Frontal cortex (tissue), 4 donors: ENCODE results near the gene SLC23A2. TPM values are rescaled to one million over a fixed set of nuclear protein-coding genes. Genes with fewer than 3 reads are reported as not detected.
"Not testable (repeated sequence)": the region's sequence is repeated elsewhere in the genome, so short reads cannot be mapped to it uniquely, and the experiment has no call there.

Source experiments
- DNase-seq, 2 donors: peaks; one replicate each; pipeline ENCODE4 v3.0.0; 2012; ENCODE audit warnings: low spot score in 2 of 2
- FAIRE-seq: peaks from 2 replicates; lab custom pipeline; 2012; peaks lifted over from hg19 to GRCh38; lab: Jason Lieb, UNC
- total RNA-seq: library from RNA; depleted of rRNA; stranded (reverse); fragments of >200 nt; gene quantifications from one replicate; pipeline ENCODE4 v1.2.3, GENCODE V29; 2014
- donor health status: control.
- donor health status: control.
- donor health status: control.

SLC23A2 gene
- total RNA-seq, 1 donor from 2014 or later = 41.6 TPM

GRCh38 chr20:5013682-5014447 is 12.6 kb upstream of the SLC23A2 start:
- FAIRE-seq = no peak

GRCh38 chr20:5008759-5009158 is 7.4 kb upstream of the SLC23A2 start:
- FAIRE-seq (no peak), DNase-seq (no peak)

More at GRCh38 chr20:5013682-5014447, 12.6 kb upstream of the SLC23A2 start:
- no peak for DNase-seq

GRCh38 chr20:5005326-5005725 is 4.0 kb upstream of the SLC23A2 start:
- no peak for DNase-seq
- no peak for FAIRE-seq

- not testable (repeated sequence) for FAIRE-seq, DNase-seq
These were observed 3.5 kb upstream of the SLC23A2 start for GRCh38 chr20:5004825-5005224.

- no peak for FAIRE-seq
- no peak for DNase-seq
These were observed 2.3 kb upstream of the SLC23A2 start for GRCh38 chr20:5003626-5004025.

- no peak for FAIRE-seq
- no peak for DNase-seq
These were observed 735 bp upstream of the SLC23A2 start for GRCh38 chr20:5002077-5002413.

- DNase-seq (peak; percentile 75 to 76), FAIRE-seq (no peak)
These were observed 792 bp downstream of the SLC23A2 start for GRCh38 chr20:5000263-5001173.

GRCh38 chr20:4999788-5000187 is 1.5 kb downstream of the SLC23A2 start:
- FAIRE-seq (no peak), DNase-seq (no peak)

GRCh38 chr20:4998160-4998651 is 3.1 kb downstream of the SLC23A2 start:
- FAIRE-seq (no peak), DNase-seq (no peak)

GRCh38 chr20:4997222-4997621 is 4.1 kb downstream of the SLC23A2 start:
- no peak for DNase-seq
- FAIRE-seq = no peak

GRCh38 chr20:4989570-4989969 is 11.7 kb downstream of the SLC23A2 start:
- FAIRE-seq = no peak

GRCh38 chr20:4987130-4987529 is 14.2 kb downstream of the SLC23A2 start:
- no peak for DNase-seq
- no peak for FAIRE-seq

More at GRCh38 chr20:4989570-4989969, 11.7 kb downstream of the SLC23A2 start:
- DNase-seq = no peak

- FAIRE-seq (no peak), DNase-seq (no peak)
These were observed 15.7 kb downstream of the SLC23A2 start for GRCh38 chr20:4985658-4986057.

- FAIRE-seq (no peak), DNase-seq (no peak)
These were observed 19.0 kb downstream of the SLC23A2 start for GRCh38 chr20:4982281-4982680.

GRCh38 chr20:4979841-4980410 is 21.4 kb downstream of the SLC23A2 start:
- FAIRE-seq = no peak
- no peak for DNase-seq

GRCh38 chr20:4978050-4978918 is 23.0 kb downstream of the SLC23A2 start:
- FAIRE-seq (no peak), DNase-seq (no peak)

GRCh38 chr20:4976014-4976413 is 25.3 kb downstream of the SLC23A2 start:
- DNase-seq, FAIRE-seq: not testable (repeated sequence)

GRCh38 chr20:4973330-4974097 is 27.8 kb downstream of the SLC23A2 start:
- DNase-seq (no peak), FAIRE-seq (no peak)
